ENCODE measurements around the gene GPR150.

Gene GPR150

GRCh38 chr5:95652849-95653248 is 33.0 kb downstream of the GPR150 start:
- Histone ChIP-seq H3K27me3 (ENCODE audit: control insufficient read depth, insufficient read depth, low read length) (no peaks in the 10 kb centered on the region), H3K4me3 (ENCODE audit: low read depth, low read length) (no peak overlapping the region), H3K9me3 (ENCODE audit: control insufficient read depth, low read length) (no peaks in the 10 kb centered on the region), H2AFZ (no peak overlapping the region), H3K4me2 (ENCODE audit: low read length) (no peak overlapping the region), H3K79me2 (no peaks in the 10 kb centered on the region), H3K4me1 (no peaks in the 10 kb centered on the region), H3K36me3 (ENCODE audit: control insufficient read depth, insufficient read depth, low read length) (no peaks in the 10 kb centered on the region), H3K27ac (no peak overlapping the region), H3K9ac (no peak overlapping the region)
- TF ChIP-seq CTCF (IDR thresholded peaks at IDR 0.05) = no peak

GRCh38 chr5:95654196-95654595 is 34.3 kb downstream of the GPR150 start:
- H3K36me3 ChIP-seq (ENCODE audit: control insufficient read depth, insufficient read depth, low read length) = no peaks in the 10 kb centered on the region
- H3K27me3 ChIP-seq (ENCODE audit: control insufficient read depth, insufficient read depth, low read length) = no peaks in the 10 kb centered on the region
- H3K9ac ChIP-seq = no peak overlapping the region
- H3K4me2 ChIP-seq (ENCODE audit: low read length) = no peak overlapping the region
- no peak for TF ChIP-seq CTCF (IDR thresholded peaks at IDR 0.05)
- H2AFZ ChIP-seq = no peak overlapping the region
- no peak overlapping the region for H3K27ac ChIP-seq
- H3K9me3 ChIP-seq (ENCODE audit: control insufficient read depth, low read length) = no peaks in the 10 kb centered on the region
- H3K79me2 ChIP-seq = no peaks in the 10 kb centered on the region
- no peaks in the 10 kb centered on the region for H3K4me1 ChIP-seq
- no peak overlapping the region for H3K4me3 ChIP-seq (ENCODE audit: low read depth, low read length)

- H3K27ac ChIP-seq = no peak overlapping the region
- H3K27me3 ChIP-seq (ENCODE audit: control insufficient read depth, insufficient read depth, low read length) = no peaks in the 10 kb centered on the region
- H2AFZ ChIP-seq = no peak overlapping the region
- no peaks in the 10 kb centered on the region for H3K36me3 ChIP-seq (ENCODE audit: control insufficient read depth, insufficient read depth, low read length)
- no peak for TF ChIP-seq CTCF (IDR thresholded peaks at IDR 0.05)
- peak overlapping the region; percentile 1 for H3K4me3 ChIP-seq (ENCODE audit: low read depth, low read length)
- no peaks in the 10 kb centered on the region for H3K79me2 ChIP-seq
- H3K4me1 ChIP-seq = no peaks in the 10 kb centered on the region
- H3K4me2 ChIP-seq (ENCODE audit: low read length) = peak overlapping the region; percentile 59
- no peaks in the 10 kb centered on the region for H3K9me3 ChIP-seq (ENCODE audit: control insufficient read depth, low read length)
- no peak overlapping the region for H3K9ac ChIP-seq
These were observed 35.7 kb downstream of the GPR150 start for GRCh38 chr5:95655575-95655974.

- Histone ChIP-seq H2AFZ (no peak overlapping the region), H3K4me3 (ENCODE audit: low read depth, low read length) (no peak overlapping the region), H3K79me2 (no peaks in the 10 kb centered on the region), H3K9me3 (ENCODE audit: control insufficient read depth, low read length) (no peaks in the 10 kb centered on the region), H3K4me1 (no peaks in the 10 kb centered on the region), H3K4me2 (ENCODE audit: low read length) (no peak overlapping the region), H3K9ac (no peak overlapping the region), H3K36me3 (ENCODE audit: control insufficient read depth, insufficient read depth, low read length) (no peaks in the 10 kb centered on the region), H3K27me3 (ENCODE audit: control insufficient read depth, insufficient read depth, low read length) (no peaks in the 10 kb centered on the region), H3K27ac (no peak overlapping the region)
- TF ChIP-seq CTCF (IDR thresholded peaks at IDR 0.05) = no peak
These were observed 40.2 kb downstream of the GPR150 start for GRCh38 chr5:95660060-95660459.

GRCh38 chr5:95662946-95663345 is 43.1 kb downstream of the GPR150 start:
- no peak for TF ChIP-seq CTCF (IDR thresholded peaks at IDR 0.05)
- H3K79me2 ChIP-seq = no peaks in the 10 kb centered on the region
- no peaks in the 10 kb centered on the region for H3K9me3 ChIP-seq (ENCODE audit: control insufficient read depth, low read length)
- H3K36me3 ChIP-seq (ENCODE audit: control insufficient read depth, insufficient read depth, low read length) = no peaks in the 10 kb centered on the region
- no peak overlapping the region for H3K9ac ChIP-seq
- no peak overlapping the region for H3K4me2 ChIP-seq (ENCODE audit: low read length)
- H3K4me1 ChIP-seq = no peaks in the 10 kb centered on the region
- H3K4me3 ChIP-seq (ENCODE audit: low read depth, low read length) = no peak overlapping the region
- no peak overlapping the region for H2AFZ ChIP-seq
- no peak overlapping the region for H3K27ac ChIP-seq
- no peaks in the 10 kb centered on the region for H3K27me3 ChIP-seq (ENCODE audit: control insufficient read depth, insufficient read depth, low read length)
